HG03159 (cell line): ENCODE data around the gene VSIG10L.

ENCODE experiments used
- ATAC-seq: cut with Tn5 transposase; IDR thresholded peaks from one replicate; pipeline ENCODE4 v1.9.1; 2021; ENCODE audit warnings: mild to moderate bottlenecking, moderate library complexity; ENCODE audit not compliant: unreplicated experiment

VSIG10L gene

DNA sequence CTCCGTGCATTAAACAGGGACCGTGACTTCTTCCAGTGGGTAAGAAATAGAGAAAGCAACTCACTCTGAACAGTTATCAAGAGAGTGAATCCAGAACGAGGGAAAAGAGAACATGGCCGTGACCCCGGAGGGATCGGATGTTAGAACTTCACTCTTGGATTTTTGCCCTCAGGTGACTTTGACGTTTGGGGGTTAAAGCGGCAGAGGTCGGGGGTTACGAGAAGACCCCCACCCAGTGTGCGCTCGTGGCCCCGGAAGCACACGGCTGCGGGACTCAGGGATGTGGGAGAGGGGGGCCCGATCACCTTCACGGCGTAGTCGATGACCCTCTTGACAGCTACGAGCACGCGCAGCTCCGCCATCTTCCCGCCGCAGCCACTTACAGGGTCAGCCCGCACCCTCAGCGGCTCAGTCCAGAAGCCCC is 24.0 kb upstream of the VSIG10L start, which contains the start of gene ETFB:
Gene ETFB, minus strand, starts transcription at position 424 of the 424 bp plus-strand sequence. Its CDS starts 62 bp downstream, at position 362.
- ATAC-seq: no peak

GRCh38 chr19:51365211-51365964 is 23.4 kb upstream of the VSIG10L start:
- no peak for ATAC-seq

DNA sequence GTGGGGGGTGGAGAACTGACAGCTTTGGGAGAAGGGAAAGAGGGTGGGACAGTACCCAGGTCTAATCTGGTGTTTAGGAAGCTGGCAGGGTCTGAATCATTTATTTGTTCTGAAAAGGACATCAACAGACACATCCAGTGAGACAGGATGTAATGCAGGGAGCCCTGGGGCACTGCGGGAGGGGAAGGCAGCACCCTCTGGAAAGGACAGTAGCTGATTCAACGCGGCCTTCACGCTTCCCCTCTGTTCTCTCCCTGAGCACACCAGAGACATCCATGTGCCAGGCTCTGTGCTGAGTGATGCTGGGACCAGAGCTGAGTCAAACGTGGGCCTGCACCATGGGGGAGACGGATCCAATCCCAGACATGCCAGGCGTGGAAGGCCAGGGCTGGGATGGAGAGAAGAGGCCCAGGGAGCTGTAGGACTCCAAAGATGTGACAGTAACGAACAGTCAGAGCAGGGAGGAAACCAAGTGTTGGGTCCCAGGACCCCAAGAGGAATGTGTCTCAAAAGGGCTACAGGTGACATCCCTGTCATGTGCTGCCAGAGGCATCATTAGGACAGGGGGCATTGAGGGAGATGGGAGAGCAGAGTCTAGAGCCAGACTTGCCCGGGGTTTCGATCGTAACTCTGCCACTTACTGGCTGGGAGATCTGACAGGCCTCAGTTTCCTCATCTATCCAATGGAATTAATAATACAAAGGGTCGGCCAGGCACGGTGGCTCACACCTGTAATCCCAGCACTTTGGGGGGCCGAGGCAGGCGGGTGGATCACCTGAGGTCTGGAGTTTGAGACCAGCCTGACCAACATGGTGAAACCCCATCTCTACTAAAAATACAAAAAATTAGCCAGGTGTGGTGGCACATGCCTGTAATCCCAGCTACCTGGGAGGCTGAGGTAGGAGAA is 22.5 kb upstream of the VSIG10L start:
- no peak for ATAC-seq

DNA sequence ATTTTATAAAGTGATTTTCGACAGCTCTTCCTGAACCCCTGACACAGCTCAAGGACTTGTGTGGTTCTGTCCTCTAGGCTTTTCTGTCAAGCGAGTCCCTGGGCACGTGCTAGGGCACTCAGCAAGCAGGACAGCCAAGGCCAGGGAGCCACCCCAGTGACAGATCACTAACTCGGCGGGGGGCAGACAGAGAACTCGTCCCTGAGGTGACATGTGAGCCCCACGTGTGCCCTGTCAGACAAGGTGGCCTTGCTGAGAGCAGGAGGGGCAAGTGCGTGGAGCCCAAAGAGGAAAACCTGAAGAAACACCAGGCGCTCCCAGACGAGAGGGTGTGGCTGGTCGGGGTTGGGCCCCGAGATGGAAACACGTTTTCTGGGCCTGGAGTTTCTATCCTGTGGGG is 19.3 kb upstream of the VSIG10L start:
- ATAC-seq: no peak

GRCh38 chr19:51359294-51359693 is 17.4 kb upstream of the VSIG10L start:
- ATAC-seq: no peak

GRCh38 chr19:51357952-51358351 is 16.0 kb upstream of the VSIG10L start:
- ATAC-seq: no peak

GRCh38 chr19:51356159-51356801 is 14.3 kb upstream of the VSIG10L start:
- no peak for ATAC-seq

DNA sequence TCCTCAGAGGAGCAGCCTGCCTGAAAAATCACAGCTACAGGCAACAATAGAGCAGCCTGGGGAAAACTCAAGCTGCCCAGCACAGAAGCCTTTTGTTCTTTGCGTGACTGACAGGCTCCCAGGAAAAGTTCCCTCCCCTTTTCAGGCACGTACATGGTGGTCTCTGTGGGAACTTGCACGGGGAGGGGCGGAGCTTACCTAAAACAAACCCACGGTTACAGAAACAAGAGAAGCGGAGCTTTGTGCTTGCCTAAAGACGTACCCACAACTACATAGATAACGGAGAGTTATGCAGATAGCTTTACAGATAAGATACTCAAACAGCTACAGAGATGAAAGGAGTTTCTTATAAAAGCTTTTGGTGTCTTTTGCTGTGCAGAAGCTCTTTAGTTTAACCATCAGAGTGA is 12.8 kb upstream of the VSIG10L start:
- ATAC-seq: no peak

GRCh38 chr19:51354103-51354741 is 12.3 kb upstream of the VSIG10L start:
- ATAC-seq: no peak

DNA sequence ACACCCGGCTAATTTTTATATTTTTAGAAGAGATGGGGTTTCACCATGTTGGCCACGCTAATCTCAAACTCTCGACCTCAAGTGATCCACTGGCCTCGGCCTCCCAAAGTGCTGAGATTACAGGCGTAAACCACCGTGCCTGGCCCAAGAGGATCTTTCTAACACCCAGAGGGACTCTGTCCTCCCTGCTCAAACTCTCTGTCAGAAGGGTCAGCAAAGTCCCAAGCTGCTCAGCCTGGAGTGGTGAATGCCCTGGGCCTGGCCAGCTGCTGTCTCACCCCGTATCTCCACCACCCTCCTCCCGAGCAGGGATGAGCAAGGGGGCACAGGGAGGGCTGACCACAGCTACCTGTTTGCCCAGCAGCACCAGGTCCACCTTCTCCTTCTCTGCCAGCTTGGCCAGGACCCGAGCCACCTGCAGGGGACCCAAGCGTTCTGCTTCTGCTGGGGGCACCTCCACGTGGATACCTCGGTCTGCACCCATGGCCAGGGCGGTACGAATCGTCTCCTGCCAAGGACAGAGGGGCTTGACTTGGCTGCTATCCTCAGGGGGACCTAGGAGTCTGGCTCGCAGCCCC is 10.9 kb upstream of the VSIG10L start:
- ATAC-seq: no peak

GRCh38 chr19:51351266-51351990 is 9.5 kb upstream of the VSIG10L start:
- ATAC-seq: no peak

DNA sequence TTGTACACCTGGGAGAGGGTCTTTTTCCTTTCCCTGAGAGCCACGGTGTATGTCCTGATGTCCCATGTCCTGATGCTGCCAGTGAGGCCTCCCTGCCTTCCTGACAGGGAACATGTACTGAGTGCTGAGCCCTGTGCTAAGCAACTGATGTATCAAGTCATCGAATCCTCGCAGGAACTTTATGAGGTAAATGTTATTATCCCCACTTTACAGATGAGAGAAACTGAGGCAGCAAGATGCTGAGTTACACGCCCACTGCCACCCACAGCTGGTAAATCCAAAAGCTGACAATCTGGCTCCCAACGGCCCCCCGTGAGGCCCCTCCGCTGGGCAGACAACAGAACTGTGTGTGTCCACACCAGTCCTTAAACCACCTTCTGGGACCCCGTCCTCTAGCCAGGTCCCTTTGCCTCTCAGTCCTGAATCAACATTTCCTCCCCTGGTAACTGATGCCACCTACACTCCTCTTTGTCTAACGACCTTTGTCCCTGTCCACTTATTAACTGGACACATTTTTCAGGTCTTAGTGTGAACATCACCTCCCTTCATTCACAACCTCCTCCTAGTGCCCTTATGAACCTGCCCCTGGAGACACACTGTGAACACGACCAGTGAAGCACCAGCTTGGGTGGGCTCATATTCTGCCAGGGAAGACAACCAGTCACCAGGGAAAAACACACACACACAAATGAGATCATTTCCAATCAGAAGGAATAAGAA is 5.4 kb upstream of the VSIG10L start:
- ATAC-seq: no peak

- ATAC-seq: no peak
Measured at GRCh38 chr19:51346742-51347141, 4.8 kb upstream of the VSIG10L start.

DNA sequence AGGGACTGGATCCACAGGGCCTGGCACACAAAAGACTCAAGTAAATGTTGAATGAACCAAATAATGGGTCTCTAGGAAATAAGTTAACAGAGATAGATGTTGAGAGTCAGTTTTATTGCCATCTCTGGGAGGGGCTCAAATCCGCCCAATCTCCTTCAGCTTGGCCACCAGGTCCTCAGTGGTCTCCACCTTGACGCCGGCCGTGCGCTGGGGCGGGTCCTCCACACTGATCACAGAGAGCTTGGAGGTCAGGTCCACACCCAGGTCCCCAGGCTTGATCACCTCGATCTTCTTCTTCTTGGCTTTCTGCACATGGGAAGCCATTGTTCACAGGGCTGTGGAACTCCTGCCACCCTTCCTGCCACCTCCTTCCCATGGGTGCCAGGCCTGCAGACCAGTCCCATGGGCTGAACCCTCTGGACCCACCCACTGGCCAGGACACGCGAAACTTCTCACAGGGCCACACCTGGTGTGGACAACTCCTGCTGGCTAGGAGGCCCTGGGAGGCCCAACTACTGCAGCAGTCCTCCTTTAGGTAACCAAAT is 3.2 kb upstream of the VSIG10L start:
- ATAC-seq: no peak

DNA sequence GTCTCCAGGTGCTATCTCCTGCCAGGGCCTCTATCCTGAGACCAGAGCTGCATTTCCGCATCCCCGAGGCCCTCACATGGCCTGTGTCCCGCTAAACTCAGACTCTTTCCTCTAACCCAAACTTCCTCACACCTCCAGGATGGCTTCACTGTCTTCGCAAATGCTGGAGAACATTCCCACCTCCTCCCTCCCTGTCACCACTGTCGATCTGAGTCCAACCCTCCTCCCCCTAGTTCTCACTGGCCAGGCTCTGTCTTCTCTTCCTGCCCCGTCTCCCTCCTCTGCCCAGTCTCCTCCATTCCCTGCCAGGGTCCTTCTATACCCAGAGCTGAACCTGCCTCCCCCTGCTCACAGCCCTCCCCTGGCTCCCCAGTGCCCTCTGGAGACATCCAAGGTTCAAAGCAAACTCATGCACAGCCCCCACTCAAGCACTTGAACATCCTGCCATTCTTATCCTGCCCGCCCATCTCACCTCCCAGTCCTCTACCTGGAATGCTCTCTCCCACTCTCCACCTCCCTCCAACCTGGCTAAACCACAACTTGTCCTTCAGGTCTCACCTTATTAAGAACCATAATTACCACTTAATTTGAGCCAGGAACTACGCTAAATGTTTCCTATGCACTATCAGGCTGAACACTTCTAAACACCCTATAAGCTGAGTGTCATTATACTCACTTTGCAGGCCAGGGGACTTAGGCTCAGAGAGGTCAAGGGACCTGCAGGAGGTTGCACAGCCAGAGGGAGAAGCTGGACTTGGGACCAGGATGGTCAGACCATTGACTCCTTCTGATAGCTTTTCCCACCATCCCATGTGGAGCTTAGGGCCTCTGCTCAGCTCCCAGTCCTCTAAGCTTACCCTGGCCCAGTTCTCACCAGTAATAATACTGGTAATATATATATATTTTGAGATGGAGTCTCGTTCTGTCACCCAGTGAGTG is 961 bp upstream of the VSIG10L start:
- no peak for ATAC-seq

DNA sequence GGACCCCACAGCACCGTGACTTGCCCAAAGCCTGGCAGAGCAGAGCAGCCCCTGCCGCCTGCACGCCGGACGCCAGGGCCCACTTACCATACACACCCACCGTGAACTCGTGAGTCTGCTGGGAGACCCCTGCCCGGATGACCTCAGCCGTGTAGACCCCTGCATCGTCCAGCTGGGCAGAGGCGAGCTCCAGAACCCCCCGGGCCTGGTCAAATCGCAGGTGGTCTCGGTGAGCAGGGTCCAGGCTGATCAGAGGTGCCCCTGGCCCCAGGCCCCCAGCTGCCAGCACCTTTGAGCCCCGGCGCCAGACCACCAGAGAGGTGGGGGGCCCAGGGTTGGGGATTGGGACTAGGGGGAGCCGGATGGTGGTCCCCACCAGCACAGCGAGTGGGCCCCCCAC is 873 bp downstream of the VSIG10L start:
- ATAC-seq: no peak

GRCh38 chr19:51339687-51340656 is 2.0 kb downstream of the VSIG10L start:
- peak; percentile 58 for ATAC-seq
